ENCODE data around the gene STRN.

- TF ChIP-seq CTCF (IDR thresholded peaks at IDR 0.05) (no peak), TCF7L2 (IDR thresholded peaks at IDR 0.05; ENCODE audit: low read depth, low read length) (no peak), POLR2AphosphoS5 (IDR thresholded peaks at IDR 0.05; ENCODE audit: low read depth, low read length) (no peak), REST (IDR thresholded peaks at IDR 0.05; ENCODE audit: insufficient read depth in 1 of 2, low read depth in 2 of 2, low read length in 1 of 2) (no peak), SIN3A (IDR thresholded peaks at IDR 0.05; ENCODE audit: borderline replicate concordance, insufficient read depth, low read depth, low read length) (no peak)
Measured at GRCh38 chr2:36820942-36821605, 145.3 kb downstream of the STRN start.
